ENCODE data around the gene FAAH. TPM values are rescaled to one million over a fixed set of nuclear protein-coding genes. Genes with fewer than 3 reads are reported as not detected.

FAAH gene
- total and polyA plus RNA-seq, 4 donors = 13.9 to 34.8 (median 27.8) TPM

GRCh38 chr1:46401154-46401913, 7.2 kb downstream of the FAAH start:
- TF ChIP-seq, protein P1, sequence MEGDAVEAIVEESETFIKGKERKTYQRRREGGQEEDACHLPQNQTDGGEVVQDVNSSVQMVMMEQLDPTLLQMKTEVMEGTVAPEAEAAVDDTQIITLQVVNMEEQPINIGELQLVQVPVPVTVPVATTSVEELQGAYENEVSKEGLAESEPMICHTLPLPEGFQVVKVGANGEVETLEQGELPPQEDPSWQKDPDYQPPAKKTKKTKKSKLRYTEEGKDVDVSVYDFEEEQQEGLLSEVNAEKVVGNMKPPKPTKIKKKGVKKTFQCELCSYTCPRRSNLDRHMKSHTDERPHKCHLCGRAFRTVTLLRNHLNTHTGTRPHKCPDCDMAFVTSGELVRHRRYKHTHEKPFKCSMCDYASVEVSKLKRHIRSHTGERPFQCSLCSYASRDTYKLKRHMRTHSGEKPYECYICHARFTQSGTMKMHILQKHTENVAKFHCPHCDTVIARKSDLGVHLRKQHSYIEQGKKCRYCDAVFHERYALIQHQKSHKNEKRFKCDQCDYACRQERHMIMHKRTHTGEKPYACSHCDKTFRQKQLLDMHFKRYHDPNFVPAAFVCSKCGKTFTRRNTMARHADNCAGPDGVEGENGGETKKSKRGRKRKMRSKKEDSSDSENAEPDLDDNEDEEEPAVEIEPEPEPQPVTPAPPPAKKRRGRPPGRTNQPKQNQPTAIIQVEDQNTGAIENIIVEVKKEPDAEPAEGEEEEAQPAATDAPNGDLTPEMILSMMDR (IDR thresholded peaks at IDR 0.05; ENCODE audit: control extremely low read depth, extremely low read depth) = no peak
- 59 to 85% methylated on average over 6 of the region's 6 CpGs for WGBS, 2 donors
- no peaks in the 10 kb centered on the region for H3K27me3 ChIP-seq (ENCODE audit: control insufficient read depth in 3 of 3, insufficient read depth in 3 of 3, low read length in 2 of 3)
- H3K4me3 ChIP-seq = no peak overlapping the region
- DNase-seq (no peak), ATAC-seq (ENCODE audit: insufficient read depth, low FRiP score) (no peak)
- H3K9me3 ChIP-seq (ENCODE audit: control insufficient read depth in 4 of 4, insufficient read depth in 3 of 4, low read length in 3 of 4) = no peaks in the 10 kb centered on the region
- H3K36me3 ChIP-seq (ENCODE audit: control insufficient read depth in 4 of 4, insufficient read depth in 4 of 4, low read length in 4 of 4) = no peaks in the 10 kb centered on the region
- peaks cover 0 to 20% (median 5%) of the 10 kb centered on the region in 5 donors for H3K4me1 ChIP-seq (ENCODE audit: control insufficient read depth in 5 of 5, insufficient read depth in 5 of 5, low read length in 5 of 5)
- H3K9ac ChIP-seq (ENCODE audit: insufficient read depth in 1 of 2, low read length in 2 of 2) = no peak overlapping the region
- H3K27ac ChIP-seq (ENCODE audit: low read depth in 1 of 2, low read length in 1 of 2) = peak overlapping the region in 1 of 2 donors; percentile 57

DNA sequence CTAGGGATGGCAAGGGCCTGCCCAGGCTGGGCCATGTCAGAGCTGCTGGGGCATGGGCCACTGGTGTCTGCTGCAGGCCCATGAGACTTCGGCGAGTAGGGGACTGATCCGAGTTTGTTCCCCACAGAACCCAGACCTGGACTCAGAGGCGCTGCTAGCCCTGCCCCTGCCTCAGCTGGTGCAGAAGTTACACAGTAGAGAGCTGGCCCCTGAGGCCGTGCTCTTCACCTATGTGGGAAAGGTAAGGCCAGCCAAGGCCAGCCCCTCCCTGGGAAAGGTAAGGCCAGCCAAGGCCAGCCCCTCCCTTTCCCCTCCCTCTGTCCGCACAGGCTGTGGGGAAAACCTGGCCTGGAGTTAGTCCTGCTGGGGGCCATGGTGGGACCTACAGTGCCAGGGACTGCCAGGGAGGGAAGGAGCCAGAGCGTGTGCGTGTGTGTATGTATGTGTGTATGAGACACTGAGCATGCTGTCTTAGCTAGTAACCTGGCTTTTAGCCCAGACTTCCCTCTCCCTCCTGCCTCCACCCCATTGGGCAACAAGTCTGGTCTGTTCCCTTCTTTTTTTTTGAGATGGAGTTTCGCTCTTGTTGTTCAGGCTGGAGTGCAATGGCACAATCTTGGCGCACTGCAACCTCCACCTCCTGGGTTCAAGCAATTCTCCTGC, 8.0 kb downstream of the FAAH start:
- no peaks in the 10 kb centered on the region for H3K36me3 ChIP-seq (ENCODE audit: control insufficient read depth in 4 of 4, insufficient read depth in 4 of 4, low read length in 4 of 4)
- H3K4me3 ChIP-seq = no peak overlapping the region
- peaks cover 0 to 12% (median 5%) of the 10 kb centered on the region in 5 donors for H3K4me1 ChIP-seq (ENCODE audit: control insufficient read depth in 5 of 5, insufficient read depth in 5 of 5, low read length in 5 of 5)
- no peaks in the 10 kb centered on the region for H3K9me3 ChIP-seq (ENCODE audit: control insufficient read depth in 4 of 4, insufficient read depth in 3 of 4, low read length in 3 of 4)
- TF ChIP-seq, protein P1 (IDR thresholded peaks at IDR 0.05; ENCODE audit: control extremely low read depth, extremely low read depth) = no peak
- peak; percentile 87 for ATAC-seq (ENCODE audit: insufficient read depth, low FRiP score)
- H3K27ac ChIP-seq (ENCODE audit: low read depth in 1 of 2, low read length in 1 of 2) = peak overlapping the region in 1 of 2 donors; percentile 57
- peak; percentile 91 to 98 (median 96) for DNase-seq
- H3K9ac ChIP-seq (ENCODE audit: insufficient read depth in 1 of 2, low read length in 2 of 2) = no peak overlapping the region
- WGBS, 2 donors = 42 to 44% methylated on average over 9 to 10 of the region's 10 CpGs
- H3K27me3 ChIP-seq (ENCODE audit: control insufficient read depth in 3 of 3, insufficient read depth in 3 of 3, low read length in 2 of 3) = no peaks in the 10 kb centered on the region

DNA sequence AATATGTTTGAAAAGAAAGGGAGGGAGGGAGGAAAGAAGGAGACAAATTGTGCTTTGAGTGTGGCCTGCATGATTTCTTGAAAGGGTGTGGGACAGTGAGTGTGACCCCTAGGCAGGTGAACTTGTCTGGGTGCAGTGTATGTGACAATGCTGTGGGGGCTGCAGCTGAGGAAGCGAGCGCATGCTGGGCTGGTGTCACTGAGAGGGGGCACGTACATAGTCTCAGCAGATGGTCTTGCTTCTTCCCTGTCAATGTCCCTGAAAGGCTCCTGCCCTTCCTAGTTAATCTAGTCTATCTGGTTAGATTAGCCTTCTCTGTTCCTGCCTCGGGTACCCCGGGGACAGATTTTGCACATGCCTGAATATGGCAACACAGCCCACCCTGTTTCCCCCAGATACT, 9.8 kb downstream of the FAAH start:
- no peak for DNase-seq
- Histone ChIP-seq H3K9ac (ENCODE audit: insufficient read depth in 1 of 2, low read length in 2 of 2) (no peak overlapping the region), H3K36me3 (ENCODE audit: control insufficient read depth in 4 of 4, insufficient read depth in 4 of 4, low read length in 4 of 4) (peaks cover 0 to 6% (median 0%) of the 10 kb centered on the region in 4 donors), H3K27ac (ENCODE audit: low read depth in 1 of 2, low read length in 1 of 2) (no peak overlapping the region), H3K9me3 (ENCODE audit: control insufficient read depth in 4 of 4, insufficient read depth in 3 of 4, low read length in 3 of 4) (no peaks in the 10 kb centered on the region), H3K27me3 (ENCODE audit: control insufficient read depth in 3 of 3, insufficient read depth in 3 of 3, low read length in 2 of 3) (no peaks in the 10 kb centered on the region), H3K4me1 (ENCODE audit: control insufficient read depth in 5 of 5, insufficient read depth in 5 of 5, low read length in 5 of 5) (peaks cover 0 to 11% (median 5%) of the 10 kb centered on the region in 5 donors), H3K4me3 (no peak overlapping the region)
- TF ChIP-seq, protein P1 (IDR thresholded peaks at IDR 0.05; ENCODE audit: control extremely low read depth, extremely low read depth) = no peak
- ATAC-seq (ENCODE audit: insufficient read depth, low FRiP score) = no peak
- 93 to 97% methylated on average over 5 of the region's 5 CpGs for WGBS, 2 donors

All from lung (tissue), 12 donors.